ENCODE data around the gene MAP3K5. TPM values are rescaled to one million over a fixed set of nuclear protein-coding genes. Genes with fewer than 3 reads are reported as not detected.

Gene MAP3K5
- total and polyA plus RNA-seq, 2 donors (not counting 3 experiments of a cell fraction or from before 2014, with no cell fraction given), result 1.5 to 7.0 TPM

GRCh38 chr6:136696238-136696637, 96.0 kb downstream of the MAP3K5 start:
- H3K4me2 ChIP-seq (ENCODE audit: insufficient read depth, low read length), result no peak overlapping the region
- no peak overlapping the region for H3K4me3 ChIP-seq (replicated peaks in 1 of 3; ENCODE audit: insufficient read depth in 1 of 3, low read depth in 1 of 3, low read length in 3 of 3)
- H4K20me1 ChIP-seq (replicated peaks; ENCODE audit: control insufficient read depth, extremely low read depth, insufficient read depth, low read length), result no peaks in the 10 kb centered on the region
- H2AFZ ChIP-seq (ENCODE audit: low read depth, low read length), result no peak overlapping the region
- H3K79me2 ChIP-seq (ENCODE audit: control insufficient read depth, insufficient read depth, low read length), result no peaks in the 10 kb centered on the region
- FAIRE-seq (no peak), DNase-seq (ENCODE audit: low read depth, low spot score) (no peak)
- no TSS peak for BruUV-seq (replicated peaks)
- H3K9me1 ChIP-seq (replicated peaks; ENCODE audit: control insufficient read depth, extremely low read depth, insufficient read depth, low read length), result no peaks in the 10 kb centered on the region
- intact Hi-C loops (cut with micrococcal nuclease), result no loop called here
- peaks cover 4% of the 10 kb centered on the region for H3K4me1 ChIP-seq (ENCODE audit: control insufficient read depth, extremely low read depth, insufficient read depth, low read length)
- dilution Hi-C loops (cut with MboI; ENCODE audit: extremely low pct_ligation_motif_present, low sequenced_read_pairs), result no loop called here
- no peak overlapping the region for H3K27ac ChIP-seq (ENCODE audit: insufficient read depth, low read depth, low read length)
- no peak overlapping the region for H3K9ac ChIP-seq (replicated peaks; ENCODE audit: extremely low read depth, insufficient read depth, low read length)
- ChIA-PET POLR2A (no interaction called here), CTCF (interaction anchor here (1.1 kb wide), 1 partner anchor 96 kb away, joined by 3 read pairs; the partner anchor contains the start of gene MAP3K5)
- H3K27me3 ChIP-seq (ENCODE audit: control insufficient read depth in 2 of 2, insufficient read depth in 2 of 2, low read length in 2 of 2), result no peaks in the 10 kb centered on the region
- no peaks in the 10 kb centered on the region for H3K36me3 ChIP-seq (ENCODE audit: control insufficient read depth in 2 of 2, extremely low read depth in 1 of 2, insufficient read depth in 2 of 2, low read length in 2 of 2)
- H3K9me3 ChIP-seq (replicated peaks; ENCODE audit: control insufficient read depth, insufficient read depth, low read length), result no peaks in the 10 kb centered on the region
- TF ChIP-seq MYC (IDR thresholded peaks at IDR 0.05; ENCODE audit: low read depth, low read length) (no peak), FOS (IDR thresholded peaks at IDR 0.05; ENCODE audit: borderline replicate concordance, insufficient read depth, low read length) (no peak), EZH2 (IDR thresholded peaks at IDR 0.05; ENCODE audit: borderline replicate concordance, low read depth, low read length, severe bottlenecking) (no peak), POLR2AphosphoS5 (IDR thresholded peaks at IDR 0.05; ENCODE audit: insufficient read depth, low read depth, low read length) (no peak), JUN (IDR thresholded peaks at IDR 0.05; ENCODE audit: borderline replicate concordance, insufficient read depth, insufficient read length, low read depth) (no peak), GATA2 (IDR thresholded peaks at IDR 0.05; ENCODE audit: insufficient read depth, insufficient read length, low read depth, low read length) (no peak), MAX (IDR thresholded peaks at IDR 0.05; ENCODE audit: insufficient read depth, insufficient read length) (no peak), POLR2A (IDR thresholded peaks at IDR 0.05; ENCODE audit: low read depth, low read length) (no peak), CTCF (IDR thresholded peaks at IDR 0.05; ENCODE audit: extremely low read depth in 1 of 2, insufficient read depth in 1 of 2, low read depth in 1 of 2, low read length in 2 of 2) (no peak)

All from endothelial cell of umbilical vein (primary cell).